ENCODE data around the gene PARD3B.

PARD3B gene

GRCh38 chr2:204561771-204562170 is 16.5 kb downstream of the PARD3B start:
- no peak overlapping the region for H3K4me3 ChIP-seq (replicated peaks; ENCODE audit: insufficient read depth, low read length)
- no peak for TF ChIP-seq POLR2AphosphoS5 (IDR thresholded peaks at IDR 0.05; ENCODE audit: low read depth)
- TF ChIP-seq CTCF (IDR thresholded peaks at IDR 0.05; ENCODE audit: insufficient read depth, low read length): no peak
- no peak for TF ChIP-seq SPI1 (IDR thresholded peaks at IDR 0.05; ENCODE audit: borderline replicate concordance, low read depth)
- no peak for TF ChIP-seq REST (IDR thresholded peaks at IDR 0.05; ENCODE audit: insufficient replicate concordance, low read depth)
- no peak for TF ChIP-seq GABPA (IDR thresholded peaks at IDR 0.05; ENCODE audit: low read depth)
- DNase-seq (ENCODE audit: low read depth in 1 of 2, low spot score in 1 of 2): no peak
- H3K27me3 ChIP-seq (ENCODE audit: insufficient read depth, poor library complexity, severe bottlenecking): no peaks in the 10 kb centered on the region
- no peak overlapping the region for H3K27ac ChIP-seq (replicated peaks)

- TF ChIP-seq SPI1 (IDR thresholded peaks at IDR 0.05; ENCODE audit: borderline replicate concordance, low read depth) (no peak), POLR2AphosphoS5 (IDR thresholded peaks at IDR 0.05; ENCODE audit: low read depth) (no peak), GABPA (IDR thresholded peaks at IDR 0.05; ENCODE audit: low read depth) (no peak), REST (IDR thresholded peaks at IDR 0.05; ENCODE audit: insufficient replicate concordance, low read depth) (no peak), CTCF (IDR thresholded peaks at IDR 0.05; ENCODE audit: insufficient read depth, low read length) (no peak)
Measured at GRCh38 chr2:204566439-204566838, 21.2 kb downstream of the PARD3B start.

GRCh38 chr2:204570421-204570820 is 25.1 kb downstream of the PARD3B start:
- Histone ChIP-seq H3K27ac (replicated peaks) (no peak overlapping the region), H3K4me3 (replicated peaks; ENCODE audit: insufficient read depth, low read length) (no peak overlapping the region), H3K27me3 (ENCODE audit: insufficient read depth, poor library complexity, severe bottlenecking) (no peaks in the 10 kb centered on the region)
- no peak for DNase-seq (ENCODE audit: low read depth in 1 of 2, low spot score in 1 of 2)
- TF ChIP-seq SPI1 (IDR thresholded peaks at IDR 0.05; ENCODE audit: borderline replicate concordance, low read depth) (no peak), CTCF (IDR thresholded peaks at IDR 0.05; ENCODE audit: insufficient read depth, low read length) (no peak), REST (IDR thresholded peaks at IDR 0.05; ENCODE audit: insufficient replicate concordance, low read depth) (no peak), GABPA (IDR thresholded peaks at IDR 0.05; ENCODE audit: low read depth) (no peak), POLR2AphosphoS5 (IDR thresholded peaks at IDR 0.05; ENCODE audit: low read depth) (no peak)

More at GRCh38 chr2:204566439-204566838, 21.2 kb downstream of the PARD3B start:
- no peak for DNase-seq (ENCODE audit: low read depth in 1 of 2, low spot score in 1 of 2)
- Histone ChIP-seq H3K27me3 (ENCODE audit: insufficient read depth, poor library complexity, severe bottlenecking) (no peaks in the 10 kb centered on the region), H3K4me3 (replicated peaks; ENCODE audit: insufficient read depth, low read length) (no peak overlapping the region), H3K27ac (replicated peaks) (no peak overlapping the region)
